ENCODE results near the gene NCAM1.

NCAM1 gene

DNA sequence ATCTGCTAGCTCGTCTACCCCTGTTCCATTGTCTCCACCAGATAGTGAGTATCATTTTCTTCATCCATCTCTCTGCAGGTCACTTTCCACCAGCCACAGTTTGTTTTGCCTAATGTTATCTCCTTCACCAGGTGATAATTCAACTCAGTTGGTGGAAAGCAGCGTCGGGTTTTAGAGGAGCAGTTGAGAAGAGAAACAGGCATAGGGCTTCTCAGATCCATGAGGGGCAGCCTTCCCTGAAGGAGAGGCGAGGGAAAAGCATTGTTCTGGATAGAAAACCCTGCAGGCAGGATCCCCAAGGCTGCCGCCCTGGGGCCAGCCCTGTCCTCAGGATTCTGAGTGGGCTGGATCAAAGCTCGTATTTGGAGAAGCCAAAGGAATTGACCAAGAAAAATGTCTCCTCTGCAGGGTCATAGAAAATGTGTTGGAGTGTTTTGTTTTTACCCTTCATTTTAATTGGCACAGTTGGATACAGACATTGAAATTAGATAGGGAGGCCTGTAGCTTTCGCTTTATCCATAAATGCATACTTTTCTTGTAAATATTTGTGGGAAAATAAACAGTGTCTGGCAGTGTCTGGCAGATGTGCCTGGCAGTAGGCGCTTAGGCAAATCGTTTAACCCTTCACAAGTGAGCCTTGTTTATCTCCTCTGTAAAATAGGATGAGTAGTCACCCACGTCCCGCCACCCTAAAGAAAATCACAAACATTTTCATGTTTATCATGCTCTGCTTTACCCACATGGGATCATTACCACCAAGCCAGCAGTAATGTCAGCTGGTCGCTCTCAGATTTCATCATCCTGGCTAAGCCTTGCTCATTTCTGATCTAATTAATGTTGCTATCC, 279.8 kb downstream of the NCAM1 start:
- H3K27ac ChIP-seq (replicated peaks): no peak overlapping the region
- TF ChIP-seq, protein P1, sequence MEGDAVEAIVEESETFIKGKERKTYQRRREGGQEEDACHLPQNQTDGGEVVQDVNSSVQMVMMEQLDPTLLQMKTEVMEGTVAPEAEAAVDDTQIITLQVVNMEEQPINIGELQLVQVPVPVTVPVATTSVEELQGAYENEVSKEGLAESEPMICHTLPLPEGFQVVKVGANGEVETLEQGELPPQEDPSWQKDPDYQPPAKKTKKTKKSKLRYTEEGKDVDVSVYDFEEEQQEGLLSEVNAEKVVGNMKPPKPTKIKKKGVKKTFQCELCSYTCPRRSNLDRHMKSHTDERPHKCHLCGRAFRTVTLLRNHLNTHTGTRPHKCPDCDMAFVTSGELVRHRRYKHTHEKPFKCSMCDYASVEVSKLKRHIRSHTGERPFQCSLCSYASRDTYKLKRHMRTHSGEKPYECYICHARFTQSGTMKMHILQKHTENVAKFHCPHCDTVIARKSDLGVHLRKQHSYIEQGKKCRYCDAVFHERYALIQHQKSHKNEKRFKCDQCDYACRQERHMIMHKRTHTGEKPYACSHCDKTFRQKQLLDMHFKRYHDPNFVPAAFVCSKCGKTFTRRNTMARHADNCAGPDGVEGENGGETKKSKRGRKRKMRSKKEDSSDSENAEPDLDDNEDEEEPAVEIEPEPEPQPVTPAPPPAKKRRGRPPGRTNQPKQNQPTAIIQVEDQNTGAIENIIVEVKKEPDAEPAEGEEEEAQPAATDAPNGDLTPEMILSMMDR (IDR thresholded peaks at IDR 0.05; ENCODE audit: insufficient read depth, low read length): no peak
- TF ChIP-seq GABPA (IDR thresholded peaks at IDR 0.05; ENCODE audit: low read depth) (no peak), POLR2AphosphoS5 (IDR thresholded peaks at IDR 0.05; ENCODE audit: low read depth) (no peak), SPI1 (IDR thresholded peaks at IDR 0.05; ENCODE audit: borderline replicate concordance, low read depth) (no peak)
- TF ChIP-seq, protein P2, sequence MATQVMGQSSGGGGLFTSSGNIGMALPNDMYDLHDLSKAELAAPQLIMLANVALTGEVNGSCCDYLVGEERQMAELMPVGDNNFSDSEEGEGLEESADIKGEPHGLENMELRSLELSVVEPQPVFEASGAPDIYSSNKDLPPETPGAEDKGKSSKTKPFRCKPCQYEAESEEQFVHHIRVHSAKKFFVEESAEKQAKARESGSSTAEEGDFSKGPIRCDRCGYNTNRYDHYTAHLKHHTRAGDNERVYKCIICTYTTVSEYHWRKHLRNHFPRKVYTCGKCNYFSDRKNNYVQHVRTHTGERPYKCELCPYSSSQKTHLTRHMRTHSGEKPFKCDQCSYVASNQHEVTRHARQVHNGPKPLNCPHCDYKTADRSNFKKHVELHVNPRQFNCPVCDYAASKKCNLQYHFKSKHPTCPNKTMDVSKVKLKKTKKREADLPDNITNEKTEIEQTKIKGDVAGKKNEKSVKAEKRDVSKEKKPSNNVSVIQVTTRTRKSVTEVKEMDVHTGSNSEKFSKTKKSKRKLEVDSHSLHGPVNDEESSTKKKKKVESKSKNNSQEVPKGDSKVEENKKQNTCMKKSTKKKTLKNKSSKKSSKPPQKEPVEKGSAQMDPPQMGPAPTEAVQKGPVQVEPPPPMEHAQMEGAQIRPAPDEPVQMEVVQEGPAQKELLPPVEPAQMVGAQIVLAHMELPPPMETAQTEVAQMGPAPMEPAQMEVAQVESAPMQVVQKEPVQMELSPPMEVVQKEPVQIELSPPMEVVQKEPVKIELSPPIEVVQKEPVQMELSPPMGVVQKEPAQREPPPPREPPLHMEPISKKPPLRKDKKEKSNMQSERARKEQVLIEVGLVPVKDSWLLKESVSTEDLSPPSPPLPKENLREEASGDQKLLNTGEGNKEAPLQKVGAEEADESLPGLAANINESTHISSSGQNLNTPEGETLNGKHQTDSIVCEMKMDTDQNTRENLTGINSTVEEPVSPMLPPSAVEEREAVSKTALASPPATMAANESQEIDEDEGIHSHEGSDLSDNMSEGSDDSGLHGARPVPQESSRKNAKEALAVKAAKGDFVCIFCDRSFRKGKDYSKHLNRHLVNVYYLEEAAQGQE (IDR thresholded peaks at IDR 0.05; ENCODE audit: insufficient replicate concordance, low read depth): no peak
- no peak for DNase-seq (ENCODE audit: low read depth in 1 of 2, low spot score in 1 of 2)
- H3K4me3 ChIP-seq (replicated peaks; ENCODE audit: insufficient read depth, low read length): no peak overlapping the region
- H3K27me3 ChIP-seq (ENCODE audit: insufficient read depth, poor library complexity, severe bottlenecking): peaks cover 6% of the 10 kb centered on the region

DNA sequence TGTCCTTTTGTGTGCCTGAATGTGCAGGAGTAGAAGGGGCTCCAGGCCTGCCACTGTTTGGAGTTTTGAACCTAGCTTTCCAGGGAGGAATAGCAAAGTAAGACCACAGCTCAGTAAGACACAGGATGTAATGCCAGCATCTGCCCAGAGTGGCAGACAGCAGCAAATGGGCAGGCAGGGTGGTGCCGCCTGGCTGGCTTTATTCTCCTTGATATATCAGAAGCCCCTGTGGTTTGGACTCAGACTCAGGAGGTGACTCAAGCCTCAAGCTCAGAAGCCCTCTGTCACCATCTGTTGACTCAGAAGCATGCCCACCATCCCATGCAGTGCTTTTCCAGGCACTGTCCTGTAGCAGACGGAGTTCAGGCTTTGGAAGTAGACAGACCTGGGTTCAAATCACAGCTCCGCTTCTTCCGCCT, 280.4 kb downstream of the NCAM1 start:
- DNase-seq (ENCODE audit: low read depth in 1 of 2, low spot score in 1 of 2): no peak

DNA sequence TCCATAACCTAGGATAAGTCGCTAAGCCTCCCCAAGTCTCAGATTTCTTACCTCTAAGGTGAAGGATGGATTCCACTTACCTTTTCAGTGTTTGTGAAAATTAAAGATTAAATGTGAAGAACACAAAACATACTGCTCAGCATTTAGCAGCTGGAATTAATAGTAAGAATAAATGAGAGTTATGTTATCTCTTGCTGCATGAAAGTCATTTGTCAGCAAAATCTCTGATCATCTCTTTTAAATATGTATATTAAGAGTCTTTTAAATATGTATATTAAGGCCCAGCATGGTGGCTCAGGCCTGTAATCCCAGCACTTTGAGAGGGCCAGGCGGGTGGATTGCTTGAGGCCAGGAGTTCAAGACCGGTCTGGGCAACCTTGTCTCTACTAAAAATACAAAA, 280.8 kb downstream of the NCAM1 start:
- Histone ChIP-seq H3K27me3 (ENCODE audit: insufficient read depth, poor library complexity, severe bottlenecking) (peaks cover 10% of the 10 kb centered on the region), H3K27ac (replicated peaks) (no peak overlapping the region), H3K4me3 (replicated peaks; ENCODE audit: insufficient read depth, low read length) (no peak overlapping the region)
- TF ChIP-seq SPI1 (IDR thresholded peaks at IDR 0.05; ENCODE audit: borderline replicate concordance, low read depth) (no peak), POLR2AphosphoS5 (IDR thresholded peaks at IDR 0.05; ENCODE audit: low read depth) (no peak), GABPA (IDR thresholded peaks at IDR 0.05; ENCODE audit: low read depth) (no peak)
- TF ChIP-seq, protein P1 (IDR thresholded peaks at IDR 0.05; ENCODE audit: insufficient read depth, low read length): no peak
- no peak for DNase-seq (ENCODE audit: low read depth in 1 of 2, low spot score in 1 of 2)

More for the DNA sequence above, 280.4 kb downstream of the NCAM1 start:
- H3K27me3 ChIP-seq (ENCODE audit: insufficient read depth, poor library complexity, severe bottlenecking): peaks cover 6% of the 10 kb centered on the region
- H3K27ac ChIP-seq (replicated peaks): no peak overlapping the region
- TF ChIP-seq POLR2AphosphoS5 (IDR thresholded peaks at IDR 0.05; ENCODE audit: low read depth) (no peak), SPI1 (IDR thresholded peaks at IDR 0.05; ENCODE audit: borderline replicate concordance, low read depth) (no peak), GABPA (IDR thresholded peaks at IDR 0.05; ENCODE audit: low read depth) (no peak)
- TF ChIP-seq, protein P1 (IDR thresholded peaks at IDR 0.05; ENCODE audit: insufficient read depth, low read length): no peak
- TF ChIP-seq, protein P2 (IDR thresholded peaks at IDR 0.05; ENCODE audit: insufficient replicate concordance, low read depth): no peak
- H3K4me3 ChIP-seq (replicated peaks; ENCODE audit: insufficient read depth, low read length): no peak overlapping the region

Measured in HL-60 (cell line).